Measurements from ENCODE around the gene CRACR2A.

Gene CRACR2A

GRCh38 chr12:3747543-3747942 lies 5.4 kb downstream of the CRACR2A start:
- no peak overlapping the region for H3K4me3 ChIP-seq (ENCODE audit: low read depth, low read length, poor library complexity, severe bottlenecking)
- H3K27ac ChIP-seq (ENCODE audit: low read depth, low read length, poor library complexity, severe bottlenecking) = no peak overlapping the region
- peaks cover 26% of the 10 kb centered on the region for H3K36me3 ChIP-seq (ENCODE audit: insufficient read depth, low read length)
- no peaks in the 10 kb centered on the region for H3F3A ChIP-seq (ENCODE audit: insufficient read depth, low read length)
- H3K27me3 ChIP-seq (ENCODE audit: insufficient read depth, low read length) = no peaks in the 10 kb centered on the region
- no peaks in the 10 kb centered on the region for H3K9me3 ChIP-seq (ENCODE audit: low read length)
- no peaks in the 10 kb centered on the region for H4K20me1 ChIP-seq (ENCODE audit: insufficient read depth, low read length)
- TF ChIP-seq EZH2 (IDR thresholded peaks at IDR 0.05; ENCODE audit: borderline replicate concordance, low read length) (no peak), CTCF (IDR thresholded peaks at IDR 0.05; ENCODE audit: low read length) (no peak)
- 0 out of 2 replicates have a peak, but pooled peaks cover 12% of the 10 kb centered on the region for H3K79me2 ChIP-seq (ENCODE audit: insufficient read depth, low read length)
- H3K4me2 ChIP-seq (ENCODE audit: low read length) = no peak overlapping the region
- no peak overlapping the region for H3K9ac ChIP-seq (ENCODE audit: low read length)
- no peaks in the 10 kb centered on the region for H3K9me2 ChIP-seq (ENCODE audit: low read depth, low read length)
- no peak overlapping the region for H2AFZ ChIP-seq (ENCODE audit: low read length)
- H3K4me1 ChIP-seq (ENCODE audit: insufficient read depth, low read length, severe bottlenecking) = peaks cover 16% of the 10 kb centered on the region

GRCh38 chr12:3746758-3747157 lies 6.2 kb downstream of the CRACR2A start:
- 0 out of 2 replicates have a peak, but pooled peaks cover 9% of the 10 kb centered on the region for H3K79me2 ChIP-seq (ENCODE audit: insufficient read depth, low read length)
- no peaks in the 10 kb centered on the region for H4K20me1 ChIP-seq (ENCODE audit: insufficient read depth, low read length)
- H3K9me3 ChIP-seq (ENCODE audit: low read length) = no peaks in the 10 kb centered on the region
- H3F3A ChIP-seq (ENCODE audit: insufficient read depth, low read length) = no peaks in the 10 kb centered on the region
- H3K36me3 ChIP-seq (ENCODE audit: insufficient read depth, low read length) = peaks cover 34% of the 10 kb centered on the region
- TF ChIP-seq EZH2 (IDR thresholded peaks at IDR 0.05; ENCODE audit: borderline replicate concordance, low read length) (no peak), CTCF (IDR thresholded peaks at IDR 0.05; ENCODE audit: low read length) (no peak)
- no peaks in the 10 kb centered on the region for H3K9me2 ChIP-seq (ENCODE audit: low read depth, low read length)
- no peak overlapping the region for H3K27ac ChIP-seq (ENCODE audit: low read depth, low read length, poor library complexity, severe bottlenecking)
- H3K4me2 ChIP-seq (ENCODE audit: low read length) = no peak overlapping the region
- no peak overlapping the region for H3K4me3 ChIP-seq (ENCODE audit: low read depth, low read length, poor library complexity, severe bottlenecking)
- no peak overlapping the region for H3K9ac ChIP-seq (ENCODE audit: low read length)
- peaks cover 11% of the 10 kb centered on the region for H3K4me1 ChIP-seq (ENCODE audit: insufficient read depth, low read length, severe bottlenecking)
- H2AFZ ChIP-seq (ENCODE audit: low read length) = no peak overlapping the region
- H3K27me3 ChIP-seq (ENCODE audit: insufficient read depth, low read length) = no peaks in the 10 kb centered on the region

- Histone ChIP-seq H4K20me1 (ENCODE audit: insufficient read depth, low read length) (no peaks in the 10 kb centered on the region), H3K4me3 (ENCODE audit: low read depth, low read length, poor library complexity, severe bottlenecking) (no peak overlapping the region), H3K4me2 (ENCODE audit: low read length) (no peak overlapping the region), H3K27ac (ENCODE audit: low read depth, low read length, poor library complexity, severe bottlenecking) (no peak overlapping the region), H3K79me2 (ENCODE audit: insufficient read depth, low read length) (0 out of 2 replicates have a peak, but pooled peaks cover 3% of the 10 kb centered on the region), H3K4me1 (ENCODE audit: insufficient read depth, low read length, severe bottlenecking) (no peaks in the 10 kb centered on the region), H3F3A (ENCODE audit: insufficient read depth, low read length) (no peaks in the 10 kb centered on the region), H3K9me3 (ENCODE audit: low read length) (no peaks in the 10 kb centered on the region), H3K36me3 (ENCODE audit: insufficient read depth, low read length) (peaks cover 43% of the 10 kb centered on the region), H3K9me2 (ENCODE audit: low read depth, low read length) (no peaks in the 10 kb centered on the region), H3K27me3 (ENCODE audit: insufficient read depth, low read length) (no peaks in the 10 kb centered on the region), H2AFZ (ENCODE audit: low read length) (no peak overlapping the region), H3K9ac (ENCODE audit: low read length) (no peak overlapping the region)
- TF ChIP-seq CTCF (IDR thresholded peaks at IDR 0.05; ENCODE audit: low read length) (no peak), EZH2 (IDR thresholded peaks at IDR 0.05; ENCODE audit: borderline replicate concordance, low read length) (no peak)
Measured at GRCh38 chr12:3745152-3745551, 7.8 kb downstream of the CRACR2A start.

Data from OCI-LY1 (cell line).